Esophagus muscularis mucosa (tissue), 4 donors: ENCODE results near the gene NEK5. TPM values are rescaled to one million over a fixed set of nuclear protein-coding genes. Genes with fewer than 3 reads are reported as not detected.

Source experiments
- DNase-seq: peaks from one replicate; pipeline ENCODE4 v3.0.0-alpha.2; 2017; ENCODE audit errors: extremely low spot score
- H3K27ac ChIP-seq, 4 donors: fragments of 200-600 bp; sonication (generic); replicated peaks in 1 of 4; 1 replicate in 3 of 4; 2 replicates in 1 of 4; pipeline ENCODE4 v1.5.1; 2016 to 2019; ENCODE audit warnings: mild to moderate bottlenecking in 1 of 4
- H3K27me3 ChIP-seq, 4 donors: fragments of 200-600 bp; sonication (generic); one replicate each; pipeline versions ENCODE4 v1.5.1 to v1.6.0; 2016 to 2019
- H3K36me3 ChIP-seq, 4 donors: fragments of 200-600 bp; sonication (generic); one replicate each; pipeline ENCODE4 v1.5.1; 2016 to 2019
- H3K4me1 ChIP-seq, 4 donors: fragments of 200-600 bp; sonication (generic); one replicate each; pipeline ENCODE4 v1.5.1; 2016 to 2019
- H3K4me3 ChIP-seq, 4 donors: fragments of 200-600 bp; sonication (generic); 1 replicate in 2 of 4; 2 replicates in 2 of 4; pipeline ENCODE4 v1.5.1; 2016 to 2019; ENCODE audit warnings: mild to moderate bottlenecking in 4 of 4, moderate library complexity in 1 of 4
- H3K9me3 ChIP-seq, 4 donors: fragments of 200-600 bp; sonication (generic); 1 replicate in 3 of 4; 2 replicates in 1 of 4; pipeline ENCODE4 v1.5.1; 2016 to 2019
- CTCF ChIP-seq, 3 experiments: fragments of 200-600 bp in 2 of 3; fragments of 450-650 bp in 1 of 3; sonication (generic) in 2 of 3; IDR thresholded peaks; one replicate each; pipeline ENCODE4 v1.5.1; 2017 to 2019; ENCODE audit warnings: antibody characterized with exemption in 3 of 3, mild to moderate bottlenecking in 2 of 3, moderate library complexity in 1 of 3
- EP300 ChIP-seq: sonication (generic); formaldehyde crosslinking; IDR thresholded peaks from one replicate; pipeline ENCODE4 v1.6.1; 2017; ENCODE audit warnings: antibody characterized with exemption
- POLR2A ChIP-seq: fragments of 450-650 bp; IDR thresholded peaks from one replicate; pipeline ENCODE4 v1.6.1; 2017; ENCODE audit warnings: antibody characterized with exemption, moderate library complexity, mild to moderate bottlenecking, low read depth
- POLR2AphosphoS5 ChIP-seq, 2 donors: sonication (generic); formaldehyde crosslinking; IDR thresholded peaks; one replicate each; pipeline ENCODE4 v1.6.1; 2017; ENCODE audit warnings: antibody characterized with exemption in 2 of 2
- WGBS: methylation state at CpG from one replicate; pipeline ENCODE4 v1.1.5; 2018; 5-methylcytosine and 5-hydroxymethylcytosine counted together
- intact Hi-C: fragments of 100-400 bp; cut with DNase I; formaldehyde crosslinking; loops from one replicate; pipeline ENCODE4 v1.15.1; 2023
- total RNA-seq, 4 donors: library from RNA; depleted of rRNA; stranded (reverse); fragments of >200 nt; gene quantifications; one replicate each; pipeline versions ENCODE4 v1.1.0 to v1.2.1, GENCODE V29; 2016

NEK5 gene
- total RNA-seq, 4 donors from 2014 or later, result 0.17 to 0.34 (median 0.26) TPM; not detected in 1

- TF ChIP-seq EP300 (no peak), CTCF (IDR thresholded peaks at IDR 0.05) (no peak), POLR2A (no peak), POLR2AphosphoS5 (IDR thresholded peaks at IDR 0.05) (no peak)
- 97% methylated on average over 2 of the region's 2 CpGs for WGBS
- Histone ChIP-seq H3K36me3 (no peaks in the 10 kb centered on the region), H3K4me3 (no peak overlapping the region), H3K9me3 (no peaks in the 10 kb centered on the region), H3K27ac (no peak overlapping the region), H3K27me3 (no peaks in the 10 kb centered on the region), H3K4me1 (peaks cover 32 to 46% (median 44%) of the 10 kb centered on the region in 4 donors)
- DNase-seq, result no peak
- intact Hi-C loops, result no loop called here
Observed at GRCh38 chr13:51997186-51997585, 131.7 kb downstream of the NEK5 start.

- Histone ChIP-seq H3K27me3 (no peaks in the 10 kb centered on the region), H3K4me3 (no peak overlapping the region), H3K4me1 (peaks cover 32 to 46% (median 44%) of the 10 kb centered on the region in 4 donors), H3K27ac (peak overlapping the region in 1 of 4 donors; percentile 40), H3K9me3 (no peaks in the 10 kb centered on the region), H3K36me3 (no peaks in the 10 kb centered on the region)
- DNase-seq, result no peak
- intact Hi-C loops, result no loop called here
- TF ChIP-seq EP300 (no peak), CTCF (IDR thresholded peaks at IDR 0.05) (no peak), POLR2A (no peak), POLR2AphosphoS5 (IDR thresholded peaks at IDR 0.05) (no peak)
- 95% methylated on average over 4 of the region's 4 CpGs for WGBS
Observed at GRCh38 chr13:51996641-51997040, 132.2 kb downstream of the NEK5 start.

- intact Hi-C loops, result no loop called here
- no peak for DNase-seq
- peak overlapping the region in 3 of 4 donors; percentile 2 to 26 (median 22) for H3K4me3 ChIP-seq
- H3K27ac ChIP-seq, result peak overlapping the region; percentile 50 to 64 (median 51)
- TF ChIP-seq CTCF (IDR thresholded peaks at IDR 0.05), result no peak
- TF ChIP-seq EP300, result no peak
- TF ChIP-seq POLR2AphosphoS5 (IDR thresholded peaks at IDR 0.05), result no peak
- no peak for TF ChIP-seq POLR2A
- H3K36me3 ChIP-seq, result no peaks in the 10 kb centered on the region
- 28% methylated on average over 5 of the region's 9 CpGs for WGBS
- H3K27me3 ChIP-seq, result no peaks in the 10 kb centered on the region
- H3K9me3 ChIP-seq, result no peaks in the 10 kb centered on the region
- H3K4me1 ChIP-seq, result peaks cover 32 to 46% (median 44%) of the 10 kb centered on the region in 4 donors
Observed at GRCh38 chr13:51995677-51996551, 133.0 kb downstream of the NEK5 start.

- H3K4me1 ChIP-seq, result peaks cover 22 to 25% (median 24%) of the 10 kb centered on the region in 4 donors
- intact Hi-C loops, result no loop called here
- no peaks in the 10 kb centered on the region for H3K27me3 ChIP-seq
- no peak for DNase-seq
- no peak overlapping the region for H3K27ac ChIP-seq
- H3K4me3 ChIP-seq, result no peak overlapping the region
- H3K36me3 ChIP-seq, result no peaks in the 10 kb centered on the region
- TF ChIP-seq POLR2AphosphoS5 (IDR thresholded peaks at IDR 0.05), result no peak
- TF ChIP-seq POLR2A, result no peak
- TF ChIP-seq EP300, result no peak
- no peak for TF ChIP-seq CTCF (IDR thresholded peaks at IDR 0.05)
- WGBS, result 86% methylated on average over 2 of the region's 2 CpGs
- no peaks in the 10 kb centered on the region for H3K9me3 ChIP-seq
Observed at GRCh38 chr13:51993713-51994112, 135.2 kb downstream of the NEK5 start.
